HG03064 (cell line): ENCODE results near the gene DMPK.
"Not testable (repeated sequence)": the region's sequence is repeated elsewhere in the genome, so short reads cannot be mapped to it uniquely, and the experiment has no call there.

Source experiments
- ATAC-seq: cut with Tn5 transposase; IDR thresholded peaks from one replicate; pipeline ENCODE4 v1.9.1; 2021; ENCODE audit warnings: low read depth; ENCODE audit not compliant: unreplicated experiment

The DMPK gene

GRCh38 chr19:45753548-45753947 is 28.7 kb downstream of the DMPK start:
- ATAC-seq = no peak

GRCh38 chr19:45752639-45753038 is 29.7 kb downstream of the DMPK start:
- no peak for ATAC-seq

- not testable (repeated sequence) for ATAC-seq
Observed at GRCh38 chr19:45751483-45751882, 30.8 kb downstream of the DMPK start.

GRCh38 chr19:45747513-45747912 is 34.8 kb downstream of the DMPK start:
- ATAC-seq = no peak

- ATAC-seq = no peak
Observed at GRCh38 chr19:45746866-45747265, 35.4 kb downstream of the DMPK start.

- ATAC-seq = no peak
Observed at GRCh38 chr19:45745606-45746005, 36.7 kb downstream of the DMPK start.

- ATAC-seq = no peak
Observed at GRCh38 chr19:45742969-45743368, 39.3 kb downstream of the DMPK start.

- no peak for ATAC-seq
Observed at GRCh38 chr19:45739498-45740439, 42.5 kb downstream of the DMPK start.

- ATAC-seq = no peak
Observed at GRCh38 chr19:45733160-45733810, 49.0 kb downstream of the DMPK start, which contains the start of gene MEIOSIN. Gene MEIOSIN, plus strand, starts transcription at chr19:45733439. Its CDS starts 1,938 bp downstream, at chr19:45735377.

- peak; percentile 83 for ATAC-seq
Observed at GRCh38 chr19:45730368-45731288, 51.7 kb downstream of the DMPK start, which contains the start of gene FBXO46. Gene FBXO46, minus strand, starts transcription at chr19:45730896. Its CDS starts 17,401 bp downstream, at chr19:45713495.

GRCh38 chr19:45729800-45730290 is 52.4 kb downstream of the DMPK start:
- ATAC-seq = no peak

GRCh38 chr19:45728683-45729082 is 53.6 kb downstream of the DMPK start:
- ATAC-seq = not testable (repeated sequence)

GRCh38 chr19:45720065-45720464 is 62.2 kb downstream of the DMPK start:
- ATAC-seq = not testable (repeated sequence)
